Omental fat pad (tissue), 4 donors: Measurements from ENCODE around the gene PTPN4. TPM values are rescaled to one million over a fixed set of nuclear protein-coding genes. Genes with fewer than 3 reads are reported as not detected.

ENCODE experiments used
- ATAC-seq: fragments of 150-250 bp; one replicate; pipeline ENCODE4 v1.9.1; 2016; ENCODE audit warnings: mild to moderate bottlenecking, moderate library complexity; ENCODE audit not compliant: low FRiP score
- DNase-seq: peaks from one replicate; pipeline ENCODE4 v3.0.0-alpha.2; 2019; ENCODE audit warnings: low spot score
- CTCF ChIP-seq, 3 donors: fragments of 450-650 bp; IDR thresholded peaks; one replicate each; pipeline ENCODE4 v1.5.1; 2016 to 2017; ENCODE audit warnings: antibody characterized with exemption in 3 of 3, mild to moderate bottlenecking in 3 of 3, moderate library complexity in 2 of 3
- total RNA-seq, 4 donors: library from RNA; depleted of rRNA; stranded (reverse); fragments of >200 nt; gene quantifications; one replicate each; pipeline ENCODE4 v1.1.0, GENCODE V29; 2016

Gene PTPN4
- total RNA-seq, 4 donors from 2014 or later = 20.2 to 41.0 (median 30.5) TPM

GRCh38 chr2:120026890-120027289 lies 267.2 kb downstream of the PTPN4 start:
- ATAC-seq (no peak), DNase-seq (no peak)
- no peak for TF ChIP-seq CTCF (IDR thresholded peaks at IDR 0.05)

- no peak for ATAC-seq
- no peak for DNase-seq
These were observed 269.1 kb downstream of the PTPN4 start for GRCh38 chr2:120028795-120029194.

GRCh38 chr2:120029672-120030640 lies 270.2 kb downstream of the PTPN4 start:
- TF ChIP-seq CTCF (IDR thresholded peaks at IDR 0.05) = no peak
- ATAC-seq (no peak), DNase-seq (no peak)

More at GRCh38 chr2:120028795-120029194, 269.1 kb downstream of the PTPN4 start:
- TF ChIP-seq CTCF (IDR thresholded peaks at IDR 0.05) = no peak

GRCh38 chr2:120032297-120032696 lies 272.6 kb downstream of the PTPN4 start:
- ATAC-seq (no peak), DNase-seq (no peak)
- TF ChIP-seq CTCF (IDR thresholded peaks at IDR 0.05) = no peak

Other genes with a start within 250 kb of the PTPN4 start
- not detected for gene SCTR, start 235.4 kb upstream of the PTPN4 start, total RNA-seq
- gene CFAP221, start 215.5 kb upstream of the PTPN4 start, total RNA-seq = 1 to 10 TPM in 3 of 4 donors, not detected in 1; 1.2 to 1.7 (median 1.3) TPM
- 1 to 10 TPM; 3.8 to 6.5 (median 4.1) TPM for gene TMEM177, start 80.7 kb upstream of the PTPN4 start, total RNA-seq